Measurements from ENCODE around the gene CABS1. TPM values are rescaled to one million over a fixed set of nuclear protein-coding genes. Genes with fewer than 3 reads are reported as not detected.

CABS1 gene
- total and polyA plus RNA-seq, 2 of the 8 experiments (the other 6 are each of a cell fraction or from before 2014, with no cell fraction given): 0.03 TPM; not detected in 1

DNA sequence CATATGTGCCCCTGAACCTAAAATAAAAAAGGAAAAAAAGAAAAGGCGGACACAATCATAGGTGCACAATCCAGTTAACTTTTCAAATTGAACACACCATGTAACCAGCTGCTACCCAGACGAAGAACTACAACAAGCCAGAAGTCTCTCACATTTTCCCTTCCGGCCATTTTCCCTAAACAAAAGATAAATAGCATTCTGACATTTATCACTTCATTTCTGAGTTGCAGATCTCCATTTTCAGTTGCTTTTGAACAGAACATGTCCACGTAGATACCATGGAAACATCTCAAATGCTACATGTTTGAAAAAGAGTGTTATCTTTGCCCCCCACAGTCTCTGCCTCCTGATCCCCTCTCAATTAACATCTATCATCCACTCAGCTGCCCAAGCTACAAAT lies 29.2 kb upstream of the CABS1 start:
- Histone ChIP-seq H3K4me3 (ENCODE audit: extremely low read depth in 1 of 4, insufficient read depth in 2 of 4, low read depth in 3 of 4, low read length in 4 of 4) (no peak overlapping the region), H2BK12ac (ENCODE audit: low read depth, low read length) (no peak overlapping the region), H2BK5ac (ENCODE audit: low read depth, low read length) (no peak overlapping the region), H3K18ac (ENCODE audit: extremely low read depth, low read length) (no peak overlapping the region), H4K20me1 (replicated peaks in 1 of 2; ENCODE audit: control insufficient read depth in 1 of 2, insufficient read depth in 2 of 2, low read length in 2 of 2) (no peaks in the 10 kb centered on the region), H3K4ac (replicated peaks; ENCODE audit: insufficient read length, low read depth, low read length) (no peak overlapping the region), H2AK5ac (ENCODE audit: low read depth, low read length) (no peak overlapping the region), H3K9ac (replicated peaks in 1 of 4; ENCODE audit: extremely low read depth in 1 of 4, low read depth in 3 of 4, low read length in 3 of 4) (no peak overlapping the region), H4K8ac (ENCODE audit: extremely low read depth, insufficient read depth, low read length) (no peak overlapping the region), H3K14ac (ENCODE audit: insufficient read length) (no peak overlapping the region), H3K36me3 (ENCODE audit: control insufficient read depth in 2 of 4, insufficient read depth in 4 of 4, low read length in 3 of 4) (no peaks in the 10 kb centered on the region), H3K23me2 (ENCODE audit: low read depth, low read length) (no peaks in the 10 kb centered on the region), H3K79me2 (ENCODE audit: control insufficient read depth in 1 of 2, insufficient read depth in 2 of 2, low read length in 2 of 2) (no peaks in the 10 kb centered on the region), H2BK120ac (replicated peaks; ENCODE audit: low read depth, low read length) (no peak overlapping the region), H3K4me1 (replicated peaks in 1 of 4; ENCODE audit: control insufficient read depth in 3 of 4, insufficient read depth in 4 of 4, low read length in 3 of 4) (no peaks in the 10 kb centered on the region), H3K79me1 (ENCODE audit: low read depth, low read length) (no peaks in the 10 kb centered on the region), H3K4me2 (ENCODE audit: insufficient read depth in 1 of 2, low read depth in 2 of 2, low read length in 2 of 2) (no peak overlapping the region), H3K27ac (ENCODE audit: low read depth, low read length) (no peak overlapping the region), H3K56ac (replicated peaks; ENCODE audit: insufficient read length, low read depth, low read length) (no peak overlapping the region), H2BK20ac (ENCODE audit: low read length) (no peak overlapping the region), H3K9me3 (ENCODE audit: insufficient read depth in 2 of 2, low read depth in 1 of 2, low read length in 1 of 2) (no peaks in the 10 kb centered on the region), H2AFZ (ENCODE audit: low read length) (no peak overlapping the region), H2BK15ac (ENCODE audit: low read length) (no peak overlapping the region), H3K23ac (ENCODE audit: insufficient read length) (no peak overlapping the region), H3K27me3 (replicated peaks in 1 of 4; ENCODE audit: control insufficient read depth in 3 of 4, extremely low read depth in 1 of 4, insufficient read depth in 3 of 4, low read length in 3 of 4) (no peaks in the 10 kb centered on the region), H4K5ac (ENCODE audit: insufficient read length, low read depth, low read length) (no peak overlapping the region), H4K91ac (replicated peaks; ENCODE audit: insufficient read length, low read length) (no peak overlapping the region)
- CTCF ChIA-PET (ENCODE audit: partially characterized antibody): no interaction called here
- WGBS, 2 experiments (ENCODE audit: extremely low coverage in 1 of 2, insufficient coverage in 1 of 2, insufficient read length in 1 of 2, insufficient replicate concordance in 2 of 2, low coverage in 1 of 2, low lambda C conversion rate in 2 of 2, missing lambda C conversion rate in 1 of 2): 88% methylated on average over 4 of the region's 4 CpGs; no CpG with 5 or more reads in 1 of the 2 experiments
- DNase-seq (ENCODE audit: low read depth in 1 of 2, low spot score in 2 of 2) (no peak), FAIRE-seq (no peak)
- POLR2A ChIA-PET (ENCODE audit: partially characterized antibody): no interaction called here
- TF ChIP-seq EP300 (IDR thresholded peaks at IDR 0.05; ENCODE audit: borderline replicate concordance in 1 of 2, low read depth in 2 of 2, low read length in 2 of 2) (no peak), MAFK (IDR thresholded peaks at IDR 0.05; ENCODE audit: low read depth, low read length) (no peak), SP2 (IDR thresholded peaks at IDR 0.05; ENCODE audit: low read length) (no peak), CBX5 (IDR thresholded peaks at IDR 0.05; ENCODE audit: low read depth, low read length) (no peak), RXRA (IDR thresholded peaks at IDR 0.05; ENCODE audit: insufficient read depth, low read depth, low read length) (no peak), POU5F1 (IDR thresholded peaks at IDR 0.05; ENCODE audit: low read depth, low read length) (no peak), FOSL1 (IDR thresholded peaks at IDR 0.05; ENCODE audit: insufficient read depth, low read depth, low read length) (no peak), BACH1 (IDR thresholded peaks at IDR 0.05; ENCODE audit: low read length) (no peak), NANOG (IDR thresholded peaks at IDR 0.05; ENCODE audit: insufficient read depth, low read depth, low read length, poor library complexity, severe bottlenecking) (no peak), KDM4A (IDR thresholded peaks at IDR 0.05; ENCODE audit: low read depth, low read length, severe bottlenecking) (no peak), CBX8 (IDR thresholded peaks at IDR 0.05; ENCODE audit: borderline replicate concordance, low read depth, low read length) (no peak), RBBP5 (IDR thresholded peaks at IDR 0.05; ENCODE audit: borderline replicate concordance, low read depth, low read length) (no peak), TAF7 (optimal IDR thresholded peaks at IDR 0.05; ENCODE audit: borderline replicate concordance, low read depth, low read length) (no peak)
- TF ChIP-seq, protein P1, sequence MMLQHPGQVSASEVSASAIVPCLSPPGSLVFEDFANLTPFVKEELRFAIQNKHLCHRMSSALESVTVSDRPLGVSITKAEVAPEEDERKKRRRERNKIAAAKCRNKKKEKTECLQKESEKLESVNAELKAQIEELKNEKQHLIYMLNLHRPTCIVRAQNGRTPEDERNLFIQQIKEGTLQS (IDR thresholded peaks at IDR 0.05; ENCODE audit: insufficient read depth, low read depth, low read length): no peak
